Measurements from ENCODE around the gene SCLY.
"Not testable (repeated sequence)": the region's sequence is repeated elsewhere in the genome, so short reads cannot be mapped to it uniquely, and the experiment has no call there.

SCLY gene

DNA sequence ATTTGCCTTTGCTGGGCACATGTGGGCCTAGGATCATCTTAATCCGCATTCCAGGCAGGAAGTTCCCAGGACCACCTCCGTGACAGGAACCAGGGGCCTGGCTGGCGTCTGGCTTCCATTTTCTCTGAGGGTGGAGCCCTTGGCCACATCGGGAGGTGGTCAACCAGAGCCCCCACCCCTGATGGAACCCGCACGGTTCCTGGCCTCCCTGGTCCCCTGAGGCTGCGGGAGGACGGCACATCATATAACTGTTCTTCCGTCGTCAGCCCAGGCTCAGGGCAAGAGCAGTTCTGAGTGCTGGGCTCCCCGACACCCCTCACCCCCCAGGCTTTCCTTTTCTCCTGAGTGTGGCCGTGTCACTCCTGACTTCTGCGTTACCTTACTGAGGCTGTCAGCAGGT is 52.8 kb downstream of the SCLY start:
- DNase-seq (ENCODE audit: low spot score): no peak

- no peak for DNase-seq (ENCODE audit: low spot score)
Measured at GRCh38 chr2:238114331-238114841, 53.6 kb downstream of the SCLY start.

- DNase-seq (ENCODE audit: low spot score): no peak
Measured at GRCh38 chr2:238114851-238115660, 54.3 kb downstream of the SCLY start.

- DNase-seq (ENCODE audit: low spot score): not testable (repeated sequence)
Measured at GRCh38 chr2:238115709-238116108, 54.9 kb downstream of the SCLY start.

DNA sequence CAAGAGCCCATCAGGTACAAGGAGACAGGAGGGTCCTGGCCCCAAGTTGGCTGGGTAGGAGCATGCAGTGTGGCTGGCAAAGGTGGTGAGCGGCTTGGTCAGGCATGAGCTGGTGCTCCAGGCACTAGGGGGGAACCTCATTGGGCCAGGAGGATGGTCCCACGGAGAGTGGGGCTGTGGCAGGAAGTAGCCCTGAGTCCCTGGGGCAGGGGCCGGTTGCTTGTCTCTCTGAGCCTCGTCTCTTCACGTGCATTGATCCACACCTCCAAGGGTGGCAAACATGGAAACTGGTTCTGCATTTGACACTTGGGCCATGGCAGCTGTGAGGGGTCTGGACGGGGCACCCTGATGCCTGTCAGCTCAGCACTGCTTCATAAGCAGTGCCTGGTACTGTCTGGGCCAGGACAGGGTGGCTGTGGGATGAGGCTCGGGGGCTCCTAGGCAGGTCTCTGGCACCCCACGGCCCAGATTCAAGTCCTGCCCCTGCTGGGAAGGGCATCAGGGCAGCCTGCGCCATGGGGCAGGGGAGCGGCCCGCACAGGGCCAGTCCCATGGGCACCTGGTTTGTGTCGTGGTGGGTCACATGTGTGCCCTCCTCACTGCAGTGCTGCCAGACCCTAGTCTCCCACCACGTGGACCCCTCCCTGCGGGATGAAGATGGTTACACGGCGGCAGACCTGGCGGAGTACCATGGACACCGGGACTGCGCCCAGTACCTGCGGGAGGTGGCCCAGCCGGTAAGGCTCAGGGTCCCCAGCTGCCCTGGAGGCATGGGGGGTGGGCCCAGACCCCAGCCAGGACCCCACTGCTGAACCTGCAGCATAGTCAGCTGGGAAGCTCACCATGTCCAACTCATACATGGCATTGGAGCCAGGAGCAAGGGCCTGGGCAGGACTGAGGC is 55.7 kb downstream of the SCLY start:
- no peak for DNase-seq (ENCODE audit: low spot score)

GRCh38 chr2:238117199-238118154 is 56.7 kb downstream of the SCLY start:
- peak; percentile 72 for DNase-seq (ENCODE audit: low spot score)

- DNase-seq (ENCODE audit: low spot score): no peak
Measured at GRCh38 chr2:238119756-238120462, 59.1 kb downstream of the SCLY start.

GRCh38 chr2:238120463-238121298 is 59.9 kb downstream of the SCLY start:
- DNase-seq (ENCODE audit: low spot score): no peak

GRCh38 chr2:238121511-238122286 is 60.9 kb downstream of the SCLY start:
- no peak for DNase-seq (ENCODE audit: low spot score)

DNA sequence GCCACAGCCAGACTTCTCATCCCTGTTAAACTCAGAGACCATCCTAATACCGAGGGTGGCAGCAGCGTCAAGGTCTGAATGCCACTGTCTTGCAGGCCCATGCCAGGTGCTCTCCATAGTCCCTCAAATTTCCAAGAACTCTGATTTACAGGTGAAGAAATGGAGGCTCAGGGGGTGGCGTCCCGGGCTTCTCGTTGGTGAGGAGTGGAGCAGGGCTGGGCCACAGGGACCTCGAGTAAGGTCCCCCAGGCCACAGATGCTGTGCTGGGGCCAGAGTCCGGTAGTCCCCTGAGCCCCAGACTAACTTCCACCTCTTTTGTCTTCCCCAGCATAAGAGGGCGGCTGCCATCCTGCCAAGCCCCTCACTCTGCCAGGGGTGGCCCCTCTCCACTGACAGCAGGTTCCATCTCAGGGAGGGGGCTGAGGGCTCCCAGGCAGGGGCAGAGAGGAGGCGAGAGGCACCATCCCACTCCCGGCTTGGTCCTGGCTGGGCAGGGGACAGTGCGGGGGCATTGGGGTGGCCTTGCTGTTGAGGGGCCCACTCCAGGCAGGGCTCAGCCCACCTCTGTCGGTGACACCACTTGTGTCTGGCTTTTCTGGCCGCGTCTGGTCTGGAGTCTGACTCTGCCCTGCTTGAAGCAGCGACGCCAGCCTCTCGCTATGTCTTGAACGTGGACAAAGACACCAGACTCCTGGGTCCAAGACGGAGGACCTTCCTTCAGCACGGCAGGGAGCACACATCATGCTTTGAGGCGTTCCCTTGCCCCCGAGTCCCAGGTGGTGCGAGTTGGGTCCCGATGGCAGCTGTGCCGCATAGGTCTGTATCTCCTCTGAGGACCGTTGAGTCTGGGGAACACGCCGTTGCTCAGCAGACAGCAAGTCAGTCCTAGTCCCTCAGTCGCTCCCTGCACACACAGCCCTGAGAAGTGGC is 61.8 kb downstream of the SCLY start:
- DNase-seq (ENCODE audit: low spot score): no peak

GRCh38 chr2:238123218-238123971 is 62.6 kb downstream of the SCLY start:
- no peak for DNase-seq (ENCODE audit: low spot score)

DNA sequence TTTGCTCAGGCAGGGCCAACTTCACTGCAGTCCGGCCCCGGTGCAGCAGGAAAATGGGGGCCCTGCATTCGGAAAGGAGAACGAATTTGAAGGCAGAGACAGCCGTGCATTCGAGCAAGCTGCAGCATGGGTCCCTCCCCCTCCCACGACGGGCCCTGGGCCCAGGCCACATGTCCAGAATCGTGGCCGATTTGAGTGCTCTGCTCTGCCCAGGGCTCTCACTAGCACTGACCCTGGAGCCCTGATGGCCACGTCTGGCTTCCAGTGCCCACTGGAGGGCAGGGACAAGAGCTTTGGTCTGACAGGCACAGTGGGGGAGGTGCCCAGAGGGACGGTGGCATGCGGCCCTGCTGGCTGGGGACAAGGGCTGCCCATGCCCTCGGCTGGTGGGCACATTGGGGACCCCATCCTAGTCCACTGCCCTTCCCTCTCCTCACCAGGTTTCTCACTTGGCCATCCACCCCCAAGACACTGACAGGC is 63.2 kb downstream of the SCLY start:
- DNase-seq (ENCODE audit: low spot score): no peak

- DNase-seq (ENCODE audit: low spot score): no peak
Measured at GRCh38 chr2:238124488-238125126, 63.8 kb downstream of the SCLY start.

- DNase-seq (ENCODE audit: low spot score): no peak
Measured at GRCh38 chr2:238125127-238125885, 64.5 kb downstream of the SCLY start.

DNA sequence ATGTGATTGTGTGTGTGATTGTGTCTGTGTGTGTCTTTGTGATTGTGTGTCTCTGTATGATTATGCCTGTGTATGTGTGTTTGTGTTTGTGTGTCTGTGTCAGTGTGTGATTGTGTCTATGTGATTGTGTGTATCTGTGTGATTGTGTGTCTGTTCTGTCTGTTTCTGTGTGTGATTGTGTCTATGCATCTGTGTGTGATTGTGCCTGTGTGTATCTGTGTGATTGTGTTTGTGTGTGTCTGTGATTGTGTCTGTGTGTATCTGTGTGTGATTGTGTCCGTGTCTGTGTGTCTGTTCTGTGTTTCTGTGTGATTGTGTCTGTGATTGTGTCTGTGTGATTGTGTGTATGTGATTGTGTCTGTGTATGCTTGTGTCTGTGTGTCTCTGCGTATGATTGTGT is 65.5 kb downstream of the SCLY start:
- no peak for DNase-seq (ENCODE audit: low spot score)

GRCh38 chr2:238126775-238127164 is 66.0 kb downstream of the SCLY start:
- no peak for DNase-seq (ENCODE audit: low spot score)
